Raji (cell line): ENCODE measurements around the gene CAMTA1.

ENCODE experiments used
- POLR2A ChIP-seq: IDR thresholded peaks from 2 replicates; pipeline ENCODE4 v1.6.1; 2011; ENCODE audit warnings: low read depth, low read length, control low read depth; ENCODE audit not compliant: insufficient read depth

Gene CAMTA1

GRCh38 chr1:6770751-6771440 is 14.4 kb upstream of the CAMTA1 start:
- TF ChIP-seq POLR2A = no peak

- no peak for TF ChIP-seq POLR2A
Observed at GRCh38 chr1:6771441-6771769, 13.8 kb upstream of the CAMTA1 start.

- no peak for TF ChIP-seq POLR2A
Observed at GRCh38 chr1:6774381-6774780, 10.9 kb upstream of the CAMTA1 start.

- TF ChIP-seq POLR2A = no peak
Observed at GRCh38 chr1:6775261-6776043, 9.8 kb upstream of the CAMTA1 start.

- TF ChIP-seq POLR2A = no peak
Observed at GRCh38 chr1:6776389-6776788, 8.9 kb upstream of the CAMTA1 start.

- TF ChIP-seq POLR2A = no peak
Observed at GRCh38 chr1:6776895-6777294, 8.4 kb upstream of the CAMTA1 start.

- TF ChIP-seq POLR2A = 0 out of 2 replicates have a peak, but pooled peaks have one; percentile 29
Observed at GRCh38 chr1:6777813-6778212, 7.4 kb upstream of the CAMTA1 start.

- TF ChIP-seq POLR2A = no peak
Observed at GRCh38 chr1:6779089-6779805, 6.0 kb upstream of the CAMTA1 start.

- no peak for TF ChIP-seq POLR2A
Observed at GRCh38 chr1:6782151-6782550, 3.1 kb upstream of the CAMTA1 start.

- TF ChIP-seq POLR2A = no peak
Observed at GRCh38 chr1:6783221-6783620, 2.0 kb upstream of the CAMTA1 start.

GRCh38 chr1:6783936-6784559 is 1.2 kb upstream of the CAMTA1 start:
- TF ChIP-seq POLR2A = no peak

GRCh38 chr1:6784560-6785317 is 515 bp upstream of the CAMTA1 start:
- TF ChIP-seq POLR2A = peak; percentile 80

- no peak for TF ChIP-seq POLR2A
Observed at GRCh38 chr1:6785728-6786505, 663 bp downstream of the CAMTA1 start.

- no peak for TF ChIP-seq POLR2A
Observed at GRCh38 chr1:6788946-6789345, 3.7 kb downstream of the CAMTA1 start.
